SJSA1 (cell line): ENCODE measurements around the gene KLF13. TPM values are rescaled to one million over a fixed set of nuclear protein-coding genes. Genes with fewer than 3 reads are reported as not detected.
A peak's percentile ranks its signal among the peaks of the same experiment; 100 is the strongest.

ENCODE experiments used
- DNase-seq, 2 experiments: peaks; one replicate each; pipeline ENCODE4 v3.0.0-alpha.2; 2015 to 2020; ENCODE audit warnings: low spot score in 2 of 2, low read depth in 1 of 2
- H3K27ac ChIP-seq: fragments of 250-450 bp; sonication (Bioruptor Pico); 2 replicates; pipeline ENCODE4 v1.5.1; 2020; ENCODE audit warnings: mild to moderate bottlenecking, moderate library complexity
- H3K27me3 ChIP-seq: fragments of 250-450 bp; sonication (Bioruptor Pico); replicated peaks from 2 replicates; pipeline ENCODE4 v1.5.1; 2020; ENCODE audit warnings: mild to moderate bottlenecking, moderate library complexity
- H3K36me3 ChIP-seq: fragments of 250-450 bp; sonication (Bioruptor Pico); 2 replicates; pipeline ENCODE4 v1.5.1; 2020; ENCODE audit warnings: mild to moderate bottlenecking
- H3K4me1 ChIP-seq: fragments of 250-450 bp; sonication (Bioruptor Pico); replicated peaks from 2 replicates; pipeline ENCODE4 v1.6.1; 2021; ENCODE audit warnings: mild to moderate bottlenecking
- H3K4me3 ChIP-seq: fragments of 250-450 bp; sonication (Bioruptor Pico); 2 replicates; pipeline ENCODE4 v1.5.1; 2020; ENCODE audit warnings: mild to moderate bottlenecking
- H3K9me3 ChIP-seq: fragments of 250-450 bp; sonication (Bioruptor Pico); replicated peaks from 2 replicates; pipeline ENCODE4 v1.5.1; 2020; ENCODE audit warnings: mild to moderate bottlenecking
- total RNA-seq: library from RNA; depleted of rRNA; stranded (reverse); fragments of >200 nt; shearing (Covaris generic); gene quantifications from 2 replicates; pipeline ENCODE4 v1.2.3, GENCODE V29; 2014

KLF13 gene
- total RNA-seq, 1 experiment from 2014 or later, result 60.4 TPM

GRCh38 chr15:31336593-31337295 lies 10.1 kb downstream of the KLF13 start:
- no peaks in the 10 kb centered on the region for H3K27me3 ChIP-seq
- H3K4me3 ChIP-seq, result no peak overlapping the region
- H3K27ac ChIP-seq, result no peak overlapping the region
- no peak for DNase-seq
- peaks cover 8% of the 10 kb centered on the region; the same call in 1 of the 2 replicates for H3K36me3 ChIP-seq
- peaks cover 37% of the 10 kb centered on the region for H3K4me1 ChIP-seq
- no peaks in the 10 kb centered on the region for H3K9me3 ChIP-seq

GRCh38 chr15:31337352-31338031 lies 10.9 kb downstream of the KLF13 start:
- Histone ChIP-seq H3K9me3 (no peaks in the 10 kb centered on the region), H3K4me1 (peaks cover 29% of the 10 kb centered on the region), H3K27me3 (no peaks in the 10 kb centered on the region), H3K36me3 (peaks cover 8% of the 10 kb centered on the region; the same call in 1 of the 2 replicates), H3K4me3 (no peak overlapping the region), H3K27ac (no peak overlapping the region)
- DNase-seq, result no peak

GRCh38 chr15:31338318-31338878 lies 11.8 kb downstream of the KLF13 start:
- Histone ChIP-seq H3K27ac (peak overlapping the region; percentile 72), H3K4me3 (no peak overlapping the region), H3K4me1 (peaks cover 28% of the 10 kb centered on the region), H3K9me3 (no peaks in the 10 kb centered on the region), H3K36me3 (peaks cover 8% of the 10 kb centered on the region; the same call in 1 of the 2 replicates), H3K27me3 (no peaks in the 10 kb centered on the region)
- no peak for DNase-seq

- Histone ChIP-seq H3K36me3 (peaks cover 8% of the 10 kb centered on the region; the same call in 1 of the 2 replicates), H3K27ac (peak overlapping the region; percentile 72), H3K27me3 (no peaks in the 10 kb centered on the region), H3K4me3 (no peak overlapping the region), H3K4me1 (peaks cover 29% of the 10 kb centered on the region), H3K9me3 (no peaks in the 10 kb centered on the region)
- peak; percentile 95 to 97 for DNase-seq
Observed at GRCh38 chr15:31338879-31339557, 12.4 kb downstream of the KLF13 start.

GRCh38 chr15:31339558-31339895 lies 12.9 kb downstream of the KLF13 start:
- H3K27ac ChIP-seq, result peak overlapping the region; percentile 72
- H3K4me3 ChIP-seq, result no peak overlapping the region
- no peaks in the 10 kb centered on the region for H3K27me3 ChIP-seq
- H3K36me3 ChIP-seq, result peaks cover 8% of the 10 kb centered on the region; the same call in 1 of the 2 replicates
- no peak for DNase-seq
- H3K4me1 ChIP-seq, result peaks cover 34% of the 10 kb centered on the region
- no peaks in the 10 kb centered on the region for H3K9me3 ChIP-seq

GRCh38 chr15:31340047-31340446 lies 13.4 kb downstream of the KLF13 start:
- no peak overlapping the region for H3K4me3 ChIP-seq
- H3K36me3 ChIP-seq, result peaks cover 8% of the 10 kb centered on the region; the same call in 1 of the 2 replicates
- no peaks in the 10 kb centered on the region for H3K9me3 ChIP-seq
- peak overlapping the region; percentile 72 for H3K27ac ChIP-seq
- peaks cover 35% of the 10 kb centered on the region for H3K4me1 ChIP-seq
- no peak for DNase-seq
- H3K27me3 ChIP-seq, result no peaks in the 10 kb centered on the region

- peaks cover 8% of the 10 kb centered on the region; the same call in 1 of the 2 replicates for H3K36me3 ChIP-seq
- H3K4me1 ChIP-seq, result peaks cover 40% of the 10 kb centered on the region
- no peak overlapping the region for H3K4me3 ChIP-seq
- H3K9me3 ChIP-seq, result no peaks in the 10 kb centered on the region
- no peaks in the 10 kb centered on the region for H3K27me3 ChIP-seq
- no peak for DNase-seq
- no peak overlapping the region for H3K27ac ChIP-seq
Observed at GRCh38 chr15:31340592-31340991, 14.0 kb downstream of the KLF13 start.

GRCh38 chr15:31341071-31341470 lies 14.4 kb downstream of the KLF13 start:
- Histone ChIP-seq H3K27ac (no peak overlapping the region), H3K4me1 (peaks cover 45% of the 10 kb centered on the region), H3K9me3 (no peaks in the 10 kb centered on the region), H3K36me3 (peaks cover 10% of the 10 kb centered on the region; the same call in 1 of the 2 replicates), H3K4me3 (no peak overlapping the region), H3K27me3 (no peaks in the 10 kb centered on the region)
- DNase-seq, result no peak

GRCh38 chr15:31341496-31342195 lies 15.0 kb downstream of the KLF13 start:
- Histone ChIP-seq H3K27ac (no peak overlapping the region), H3K36me3 (peaks cover 11% of the 10 kb centered on the region; the same call in 1 of the 2 replicates), H3K4me3 (no peak overlapping the region), H3K9me3 (no peaks in the 10 kb centered on the region), H3K4me1 (peaks cover 50% of the 10 kb centered on the region), H3K27me3 (no peaks in the 10 kb centered on the region)
- DNase-seq, result no peak

- no peak overlapping the region for H3K27ac ChIP-seq
- H3K27me3 ChIP-seq, result no peaks in the 10 kb centered on the region
- peaks cover 58% of the 10 kb centered on the region for H3K4me1 ChIP-seq
- no peak for DNase-seq
- peaks cover 19% of the 10 kb centered on the region; the same call in 1 of the 2 replicates for H3K36me3 ChIP-seq
- H3K4me3 ChIP-seq, result no peak overlapping the region
- no peaks in the 10 kb centered on the region for H3K9me3 ChIP-seq
Observed at GRCh38 chr15:31342381-31342780, 15.7 kb downstream of the KLF13 start.

GRCh38 chr15:31342781-31343626 lies 16.4 kb downstream of the KLF13 start:
- DNase-seq, result no peak
- Histone ChIP-seq H3K4me3 (no peak overlapping the region), H3K27me3 (no peaks in the 10 kb centered on the region), H3K9me3 (no peaks in the 10 kb centered on the region), H3K27ac (no peak overlapping the region), H3K4me1 (peaks cover 63% of the 10 kb centered on the region), H3K36me3 (peaks cover 24% of the 10 kb centered on the region)

GRCh38 chr15:31343831-31344230 lies 17.2 kb downstream of the KLF13 start:
- Histone ChIP-seq H3K4me3 (no peak overlapping the region), H3K27me3 (no peaks in the 10 kb centered on the region), H3K36me3 (peaks cover 32% of the 10 kb centered on the region), H3K27ac (no peak overlapping the region), H3K9me3 (no peaks in the 10 kb centered on the region), H3K4me1 (peaks cover 63% of the 10 kb centered on the region)
- DNase-seq, result no peak
